Measurements from ENCODE around the gene PLCB1.

Gene PLCB1

GRCh38 chr20:8788275-8788674 is 656.2 kb downstream of the PLCB1 start:
- DNase-seq: no peak

GRCh38 chr20:8788831-8789230 is 656.8 kb downstream of the PLCB1 start:
- no peak for DNase-seq
- TF ChIP-seq GATA1 (IDR thresholded peaks at IDR 0.05; ENCODE audit: low read depth, low read length) (no peak), POLR2A (IDR thresholded peaks at IDR 0.05; ENCODE audit: low read length) (no peak)

More at GRCh38 chr20:8788275-8788674, 656.2 kb downstream of the PLCB1 start:
- no peak for TF ChIP-seq POLR2A (IDR thresholded peaks at IDR 0.05; ENCODE audit: low read length)
- no peak for TF ChIP-seq GATA1 (IDR thresholded peaks at IDR 0.05; ENCODE audit: low read depth, low read length)

- TF ChIP-seq POLR2A (IDR thresholded peaks at IDR 0.05; ENCODE audit: low read length): no peak
- TF ChIP-seq GATA1 (IDR thresholded peaks at IDR 0.05; ENCODE audit: low read depth, low read length): no peak
- DNase-seq: peak; percentile 23 to 47
Measured at GRCh38 chr20:8790442-8791074, 658.5 kb downstream of the PLCB1 start.

- TF ChIP-seq GATA1 (IDR thresholded peaks at IDR 0.05; ENCODE audit: low read depth, low read length) (no peak), POLR2A (IDR thresholded peaks at IDR 0.05; ENCODE audit: low read length) (no peak)
- DNase-seq: no peak
Measured at GRCh38 chr20:8795404-8795803, 663.3 kb downstream of the PLCB1 start.

GRCh38 chr20:8796088-8796660 is 664.1 kb downstream of the PLCB1 start:
- DNase-seq: no peak
- TF ChIP-seq GATA1 (IDR thresholded peaks at IDR 0.05; ENCODE audit: low read depth, low read length) (no peak), POLR2A (IDR thresholded peaks at IDR 0.05; ENCODE audit: low read length) (no peak)

- DNase-seq: no peak
- TF ChIP-seq POLR2A (IDR thresholded peaks at IDR 0.05; ENCODE audit: low read length) (no peak), GATA1 (IDR thresholded peaks at IDR 0.05; ENCODE audit: low read depth, low read length) (no peak)
Measured at GRCh38 chr20:8798505-8798904, 666.4 kb downstream of the PLCB1 start.

GRCh38 chr20:8800089-8800488 is 668.0 kb downstream of the PLCB1 start:
- no peak for DNase-seq
- TF ChIP-seq GATA1 (IDR thresholded peaks at IDR 0.05; ENCODE audit: low read depth, low read length): no peak

- TF ChIP-seq GATA1 (IDR thresholded peaks at IDR 0.05; ENCODE audit: low read depth, low read length) (no peak), POLR2A (IDR thresholded peaks at IDR 0.05; ENCODE audit: low read length) (no peak)
- DNase-seq: no peak
Measured at GRCh38 chr20:8801686-8802085, 669.6 kb downstream of the PLCB1 start.

- TF ChIP-seq POLR2A (IDR thresholded peaks at IDR 0.05; ENCODE audit: low read length) (no peak), GATA1 (IDR thresholded peaks at IDR 0.05; ENCODE audit: low read depth, low read length) (no peak)
- DNase-seq: no peak
Measured at GRCh38 chr20:8803065-8803464, 671.0 kb downstream of the PLCB1 start.

GRCh38 chr20:8803941-8804340 is 671.9 kb downstream of the PLCB1 start:
- DNase-seq: no peak
- TF ChIP-seq POLR2A (IDR thresholded peaks at IDR 0.05; ENCODE audit: low read length) (no peak), GATA1 (IDR thresholded peaks at IDR 0.05; ENCODE audit: low read depth, low read length) (no peak)

- TF ChIP-seq GATA1 (IDR thresholded peaks at IDR 0.05; ENCODE audit: low read depth, low read length) (no peak), POLR2A (IDR thresholded peaks at IDR 0.05; ENCODE audit: low read length) (no peak)
Measured at GRCh38 chr20:8805737-8806442, 673.8 kb downstream of the PLCB1 start.

GRCh38 chr20:8807480-8808201 is 675.6 kb downstream of the PLCB1 start:
- TF ChIP-seq GATA1 (IDR thresholded peaks at IDR 0.05; ENCODE audit: low read depth, low read length) (no peak), POLR2A (IDR thresholded peaks at IDR 0.05; ENCODE audit: low read length) (no peak)
- no peak for DNase-seq

More at GRCh38 chr20:8805737-8806442, 673.8 kb downstream of the PLCB1 start:
- DNase-seq: no peak

- TF ChIP-seq POLR2A (IDR thresholded peaks at IDR 0.05; ENCODE audit: low read length) (no peak), GATA1 (IDR thresholded peaks at IDR 0.05; ENCODE audit: low read depth, low read length) (no peak)
- DNase-seq: no peak
Measured at GRCh38 chr20:8808202-8808535, 676.1 kb downstream of the PLCB1 start.
